Measurements from ENCODE around the gene UNK.
"Not testable (repeated sequence)": the region's sequence is repeated elsewhere in the genome, so short reads cannot be mapped to it uniquely, and the experiment has no call there.

Gene UNK

DNA sequence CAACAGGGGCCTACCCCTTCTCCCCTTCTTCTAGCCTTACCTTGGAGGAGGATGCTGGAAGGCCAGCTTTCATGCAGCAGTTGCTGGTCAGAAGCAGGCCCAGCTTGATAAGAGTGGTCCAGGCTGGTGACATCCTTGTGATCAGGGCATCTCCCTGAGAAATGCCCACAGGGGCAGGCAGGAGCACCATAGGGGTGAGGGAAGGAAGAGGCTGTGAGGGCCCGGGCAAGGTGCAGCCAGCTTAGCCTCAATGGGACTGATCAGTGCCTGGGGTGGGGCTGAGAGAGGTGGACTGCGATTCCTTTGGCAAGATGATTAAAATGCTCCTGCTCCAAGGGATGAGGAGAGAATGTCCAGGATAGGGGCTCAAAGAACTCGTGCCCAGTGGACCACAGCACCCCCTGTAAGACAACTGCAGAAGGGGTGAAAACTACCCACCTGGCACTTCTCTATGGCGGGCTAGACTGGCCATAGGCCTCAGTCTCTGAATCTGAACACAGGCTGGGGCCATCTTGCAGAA, 10.1 kb upstream of the UNK start:
- no peak for DNase-seq

DNA sequence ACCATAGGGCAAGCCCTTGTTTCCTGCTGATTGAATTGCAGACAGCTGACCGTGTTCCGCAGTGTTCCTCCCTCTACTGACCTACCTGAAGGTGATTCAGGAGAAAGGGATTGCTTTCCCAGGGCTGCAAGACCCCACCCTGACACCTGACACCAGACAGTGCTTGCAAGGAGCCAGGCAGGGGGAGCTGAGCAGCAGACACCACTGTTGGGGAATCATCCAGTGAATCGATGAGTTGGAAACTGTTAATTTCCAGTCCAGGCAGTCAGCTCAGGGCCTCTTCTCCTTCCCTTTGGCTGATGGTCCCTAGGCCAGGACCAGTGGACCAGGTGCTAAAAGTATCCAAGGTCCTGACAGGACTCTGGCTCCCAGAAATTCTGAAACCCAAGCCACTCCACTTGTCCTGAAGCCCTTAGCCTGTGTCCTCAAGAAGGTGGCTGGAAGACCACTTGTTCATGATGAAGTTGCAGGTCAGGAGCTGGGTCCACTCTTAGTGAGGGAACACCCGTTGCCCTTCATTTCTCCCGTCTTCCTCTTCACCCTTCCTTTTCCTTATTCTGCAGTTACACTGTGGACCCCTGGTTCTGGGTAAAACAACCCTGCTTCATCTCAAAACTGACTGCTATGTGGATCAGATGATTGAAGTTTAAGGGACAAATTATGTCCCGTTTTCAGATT, 9.5 kb upstream of the UNK start:
- peak in 1 of 2 donors; percentile 14 for DNase-seq

DNA sequence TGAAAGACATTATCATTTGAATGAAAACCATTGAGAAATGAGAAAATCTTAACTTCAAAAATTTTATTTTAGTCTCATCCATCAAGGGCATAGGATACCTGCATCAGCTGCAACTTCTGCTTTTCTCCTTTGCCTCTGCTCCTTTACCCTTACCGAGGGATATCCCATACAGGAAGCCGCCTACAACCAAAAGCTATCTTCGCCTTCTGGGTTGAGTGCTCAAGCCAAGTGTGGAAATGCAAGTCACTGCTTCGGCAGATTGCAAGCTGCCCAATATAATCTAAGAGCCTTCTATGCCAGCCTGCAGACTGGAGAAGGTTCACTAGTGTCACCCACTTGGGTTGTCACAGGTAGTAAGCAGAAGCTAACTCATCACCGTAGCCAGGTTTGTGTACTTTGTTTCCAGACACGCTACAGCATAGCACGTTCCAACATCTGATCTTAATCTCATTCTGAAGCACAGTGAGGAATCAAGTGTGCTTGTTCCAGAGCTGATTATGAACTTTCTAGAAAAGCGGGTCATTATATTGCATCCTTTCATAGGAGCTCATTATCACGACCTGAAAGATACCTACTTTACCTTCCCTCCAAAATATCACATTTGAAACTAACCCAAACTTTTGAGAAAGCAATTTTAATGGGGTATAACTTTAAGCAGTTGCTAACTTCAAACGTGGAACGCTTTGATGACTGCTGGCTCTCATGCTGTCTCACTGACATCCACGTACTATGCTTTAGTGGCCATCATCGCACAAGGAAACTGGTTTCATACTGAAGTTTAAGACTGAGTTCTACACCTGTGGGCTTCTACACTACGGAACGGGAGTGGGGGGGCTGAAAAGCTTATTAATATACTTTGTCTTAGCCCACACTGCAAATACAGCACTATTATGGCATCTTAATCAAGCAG, 8.0 kb upstream of the UNK start:
- DNase-seq = peak; percentile 68 to 78

DNA sequence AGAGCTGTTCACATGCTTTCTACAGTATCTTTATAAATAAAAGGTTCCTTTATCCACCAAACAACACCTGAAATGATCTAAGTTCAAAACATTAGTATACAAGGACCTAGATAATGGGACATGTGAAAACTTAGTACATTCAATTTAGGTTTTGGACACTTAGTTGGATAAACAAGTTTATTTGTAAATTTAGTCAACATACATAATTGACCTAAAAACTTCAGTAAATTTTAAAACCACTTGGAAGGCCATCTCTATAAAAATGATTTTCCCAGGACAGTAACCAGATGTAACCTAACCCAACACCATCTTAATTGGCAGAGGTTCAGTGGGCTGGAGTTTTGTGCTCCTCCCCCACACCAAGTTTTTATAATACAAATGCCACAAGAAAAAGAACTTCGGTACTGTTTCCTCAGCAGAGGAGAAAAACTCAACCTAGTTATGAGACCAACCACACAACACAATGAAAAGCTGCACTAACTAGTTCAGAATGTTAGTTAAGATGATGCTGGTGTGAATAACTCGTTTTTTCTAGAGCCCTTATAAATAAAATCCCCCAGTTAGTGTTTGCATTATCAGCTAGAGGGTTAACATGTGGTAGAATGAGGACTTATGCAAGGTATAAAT, 7.2 kb upstream of the UNK start:
- no peak for DNase-seq

DNA sequence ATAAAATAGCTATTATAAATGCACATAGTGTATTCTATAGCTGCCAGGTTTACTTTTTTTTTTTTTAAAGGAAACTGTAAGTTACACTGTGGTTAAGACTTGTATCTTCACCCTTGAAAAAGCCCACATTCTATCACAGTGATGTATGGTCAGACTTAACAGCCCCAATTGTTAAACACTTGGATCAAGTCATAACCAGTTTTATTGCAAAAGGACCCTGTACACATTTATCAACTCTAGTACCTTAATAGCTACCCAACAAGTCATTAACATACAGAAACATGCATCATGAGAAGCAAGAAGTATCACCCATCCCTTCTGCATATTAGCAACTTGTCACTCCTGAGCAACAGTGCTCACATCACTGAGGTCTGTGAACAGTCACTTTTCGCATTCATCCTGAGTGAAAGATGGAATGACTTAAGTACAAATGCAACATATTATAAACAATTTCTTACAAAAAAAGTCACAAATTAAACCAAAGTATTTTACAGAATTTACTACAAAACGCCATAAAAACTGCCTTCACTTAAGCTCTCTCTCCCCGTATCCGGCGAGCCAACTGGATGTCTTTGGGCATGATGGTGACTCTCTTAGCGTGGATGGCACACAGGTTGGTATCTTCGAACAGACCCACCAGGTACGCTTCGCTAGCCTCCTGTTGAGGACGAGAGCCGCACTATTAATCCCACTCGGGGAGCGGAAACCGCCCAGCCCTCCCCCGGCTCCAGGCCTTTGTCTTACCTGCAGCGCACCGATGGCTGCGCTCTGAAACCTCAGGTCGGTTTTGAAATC, 6.3 kb upstream of the UNK start:
- DNase-seq = not testable (repeated sequence)

DNA sequence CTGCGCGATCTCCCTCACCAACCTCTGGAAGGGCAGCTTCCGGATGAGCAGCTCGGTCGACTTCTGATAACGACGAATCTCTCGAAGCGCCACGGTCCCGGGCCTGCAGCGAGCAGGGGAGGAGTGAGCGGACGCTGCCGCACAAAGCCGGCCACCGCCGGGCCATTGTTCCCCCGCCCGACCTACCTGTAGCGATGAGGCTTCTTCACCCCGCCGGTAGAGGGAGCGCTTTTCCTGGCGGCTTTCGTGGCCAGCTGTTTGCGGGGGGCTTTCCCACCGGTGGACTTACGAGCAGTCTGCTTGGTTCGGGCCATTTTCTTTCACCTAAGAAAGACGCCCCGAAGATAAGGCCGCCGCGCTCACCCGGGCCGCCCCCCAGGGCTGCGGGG, 5.8 kb upstream of the UNK start:
- DNase-seq = no peak

DNA sequence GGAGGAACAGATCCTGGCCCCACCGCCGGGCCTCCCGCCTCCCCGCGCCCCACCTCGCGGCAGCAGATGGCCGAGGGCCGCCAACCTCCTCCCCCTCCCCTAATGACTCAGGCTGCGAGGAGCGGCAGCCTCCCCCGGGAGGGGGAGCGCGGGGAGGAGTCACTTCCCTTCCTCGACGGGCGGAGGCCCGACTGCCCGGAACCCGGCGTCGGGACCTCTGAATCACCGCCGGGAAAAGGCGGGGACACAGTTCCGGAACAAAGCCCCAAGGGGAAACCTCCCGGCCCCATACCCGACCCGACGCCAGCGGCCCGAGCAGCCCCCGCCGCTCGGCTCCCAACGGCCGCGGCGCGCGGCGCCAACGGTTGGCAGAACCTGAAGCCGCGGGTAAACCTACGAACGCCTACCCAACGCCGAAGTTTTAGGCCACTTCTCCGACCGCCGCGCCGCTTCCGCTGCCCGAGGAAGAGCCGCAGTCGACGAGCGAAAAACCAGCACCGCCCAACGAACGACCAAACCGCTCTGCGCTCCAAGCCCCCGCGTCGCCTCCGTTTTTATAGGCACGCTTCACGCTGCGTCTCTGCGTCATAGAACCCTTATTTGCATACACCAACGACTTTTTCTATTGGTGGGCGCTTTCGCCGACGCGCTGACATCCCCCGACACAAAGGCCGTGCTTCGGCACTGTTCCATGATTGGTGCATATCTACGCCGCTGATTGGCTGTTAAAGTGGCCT, 5.2 kb upstream of the UNK start:
- peak; percentile 100 for DNase-seq

DNA sequence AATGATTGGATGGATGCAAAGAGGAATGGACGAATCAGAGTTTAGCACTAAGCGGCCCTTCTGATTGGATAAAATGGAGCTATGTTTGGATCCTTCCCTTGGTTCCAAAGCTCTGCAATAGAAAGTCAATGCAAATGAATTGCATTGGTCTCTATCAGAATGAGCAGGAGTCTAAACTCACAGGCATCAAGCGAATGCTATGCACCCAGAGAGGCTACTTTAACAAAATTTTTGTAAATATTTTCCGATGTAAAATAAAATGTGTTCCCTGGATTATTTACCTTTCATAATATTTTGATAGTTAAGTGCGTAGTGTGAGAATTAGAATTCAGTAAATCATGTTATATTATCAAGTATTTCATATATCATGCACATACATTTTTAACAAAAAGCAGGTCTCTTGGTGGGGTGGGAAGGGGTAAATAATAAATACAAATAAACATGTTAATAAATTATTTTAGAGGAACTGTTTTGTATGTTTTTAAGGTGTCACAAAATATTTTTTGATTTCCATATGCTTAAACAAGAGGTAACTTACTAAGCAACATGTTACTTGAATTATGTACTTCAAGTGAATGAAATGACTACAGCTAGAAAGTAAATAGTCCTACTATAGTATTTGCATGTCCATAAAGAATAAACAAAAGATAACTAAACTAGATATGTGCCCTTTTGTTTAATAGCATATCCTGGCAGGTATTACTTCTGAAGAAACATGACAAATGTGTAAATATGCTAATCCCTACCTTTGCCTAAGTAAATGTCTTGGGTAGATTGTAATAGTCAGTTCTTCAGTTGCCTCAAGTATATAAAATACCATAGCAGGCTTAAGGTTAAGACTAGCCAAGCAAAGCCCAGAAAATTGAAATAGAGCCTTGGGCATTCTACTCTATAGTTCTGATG, 4.4 kb upstream of the UNK start:
- DNase-seq = no peak

DNA sequence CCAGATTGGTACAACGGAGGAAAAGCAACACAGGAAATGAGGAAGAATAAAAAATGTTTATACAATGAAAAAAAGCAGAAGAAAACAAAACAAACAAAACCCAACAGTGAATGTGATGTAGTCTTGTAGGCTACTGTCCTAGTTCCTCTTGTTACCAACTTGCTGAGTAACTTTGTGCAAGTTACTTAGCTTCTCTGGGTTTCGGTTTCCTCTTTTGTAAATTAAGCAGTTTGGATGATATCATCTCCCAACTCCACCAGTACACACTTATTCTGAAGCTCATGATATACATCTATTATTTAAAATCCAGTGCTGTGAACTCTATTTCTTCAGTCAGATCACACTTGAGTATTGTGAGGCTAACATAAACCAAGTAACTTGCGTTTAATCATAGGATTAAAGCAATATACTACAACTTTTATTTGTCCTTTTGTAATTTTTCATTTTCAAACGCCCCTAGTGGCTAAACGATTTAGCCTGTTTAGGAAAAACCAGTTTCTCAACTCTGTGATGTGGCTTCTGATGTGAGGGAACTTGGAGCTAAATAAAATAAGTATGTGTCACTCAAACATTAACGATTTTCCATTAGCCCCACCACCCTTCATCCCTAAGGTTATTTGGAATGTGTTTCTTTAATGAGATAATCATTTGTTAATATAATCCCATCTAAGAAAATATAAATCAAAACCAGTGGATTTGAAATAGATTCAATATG, 1.4 kb upstream of the UNK start:
- peak; percentile 86 to 96 for DNase-seq

DNA sequence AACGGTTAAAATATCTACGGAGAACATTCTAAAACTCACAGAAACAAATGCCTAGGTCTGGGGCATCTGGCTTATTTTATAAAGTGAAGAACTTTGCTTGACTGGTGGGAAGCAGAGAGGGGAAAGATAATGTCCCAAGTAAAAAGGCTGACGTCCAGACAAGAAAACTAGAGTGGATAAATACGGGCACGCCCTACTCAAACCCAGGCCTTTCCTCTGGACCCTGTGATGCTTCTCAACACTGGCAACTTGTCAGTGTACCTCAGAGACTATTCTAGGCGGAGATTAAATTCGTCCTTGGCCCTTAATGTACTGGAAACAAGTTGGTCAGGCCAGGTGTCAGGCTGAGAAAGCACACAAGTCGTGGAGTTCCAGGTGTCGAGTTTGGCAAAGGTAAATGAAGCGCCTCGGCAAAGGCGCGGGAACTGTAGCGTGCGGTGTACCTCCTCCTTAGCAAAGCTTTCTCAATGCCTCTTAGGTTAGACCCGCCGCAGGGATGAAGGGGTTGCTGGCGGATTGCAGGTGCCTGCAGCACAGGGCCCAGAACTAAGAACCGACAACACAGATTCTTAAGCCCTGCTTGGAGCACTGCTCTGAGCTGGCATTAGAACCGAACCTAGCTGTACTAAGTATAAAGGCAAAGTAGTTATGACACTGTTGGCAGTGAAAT, 668 bp upstream of the UNK start:
- no peak for DNase-seq

DNA sequence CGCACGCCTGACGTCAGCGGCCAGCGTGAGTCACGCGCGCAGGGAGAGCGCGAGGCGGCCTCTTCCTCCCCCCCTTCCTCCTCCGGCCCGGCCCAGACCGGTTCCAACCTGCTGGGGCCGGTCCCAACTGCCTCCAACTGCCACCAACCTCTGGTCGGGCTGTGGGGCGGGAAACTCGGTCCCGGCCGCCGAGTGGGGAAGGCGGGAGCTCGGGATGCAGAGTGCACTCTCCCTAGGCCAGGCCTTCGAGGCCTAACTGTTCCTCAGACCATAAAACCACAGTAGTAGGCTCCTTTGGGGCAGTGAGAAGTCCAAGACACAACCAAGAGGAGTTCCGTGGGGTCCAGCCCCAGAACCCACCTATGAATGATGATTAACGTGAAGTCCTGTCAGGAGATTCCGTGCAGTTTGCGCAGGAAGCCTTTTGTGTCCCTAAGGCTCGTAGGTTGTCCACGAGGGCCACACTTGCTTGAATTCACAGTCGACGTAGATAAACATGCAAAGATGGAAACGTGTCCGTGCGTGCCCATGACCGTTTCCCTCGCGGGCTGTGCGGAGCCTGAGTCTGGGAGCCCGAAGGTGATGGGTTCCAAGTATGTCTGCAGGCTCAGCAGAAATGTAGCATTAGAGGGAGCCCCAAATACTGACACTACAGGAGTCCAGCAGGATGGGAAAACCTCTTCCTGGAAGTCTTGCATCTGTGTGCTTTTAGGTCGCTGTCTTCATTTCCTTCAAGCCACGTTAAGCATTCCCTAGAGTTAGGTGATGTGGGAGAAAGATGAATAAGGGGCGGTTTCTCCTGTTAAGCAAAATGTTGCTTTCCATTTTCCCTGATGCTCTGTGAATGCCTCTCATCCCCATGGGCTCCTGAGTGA, 647 bp downstream of the UNK start:
- peak; percentile 93 to 96 for DNase-seq

DNA sequence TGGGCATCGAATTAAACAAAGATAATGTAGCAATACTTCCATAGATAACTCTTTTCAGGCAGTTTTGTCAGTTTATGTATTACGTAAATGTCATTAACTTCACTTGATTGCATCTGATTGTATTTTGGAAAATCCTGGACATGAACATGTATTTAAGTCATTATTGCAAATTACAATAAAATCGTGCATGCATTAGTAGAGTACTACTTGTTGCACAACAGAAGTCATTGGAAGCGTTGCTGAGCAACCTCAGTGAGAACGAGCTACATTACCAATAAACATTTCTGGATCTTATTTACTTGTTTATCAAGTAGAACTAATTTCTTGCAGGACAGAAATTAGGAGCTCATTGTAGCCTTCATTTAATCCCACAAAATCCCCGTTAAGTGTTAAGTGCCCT, 6.6 kb downstream of the UNK start:
- no peak for DNase-seq

DNA sequence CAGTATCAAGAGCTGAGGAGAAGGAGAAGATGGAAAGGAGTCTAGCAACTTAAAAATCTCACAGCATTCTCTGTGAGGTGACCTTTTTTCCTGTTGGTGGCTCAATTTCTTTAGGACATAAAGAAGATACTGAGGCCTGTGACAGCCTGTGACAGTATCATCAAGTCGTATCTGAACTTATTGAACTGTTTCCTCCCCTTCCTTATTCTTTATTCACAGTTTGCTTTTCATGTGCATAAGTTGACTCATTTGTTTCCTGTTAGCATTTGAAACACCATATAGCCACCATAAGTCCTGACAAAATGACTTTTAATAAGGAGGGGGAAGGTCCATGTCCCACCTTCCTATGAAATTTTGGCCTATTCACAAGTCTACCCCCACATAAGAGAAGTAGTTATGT, 8.9 kb downstream of the UNK start:
- DNase-seq = no peak

DNA sequence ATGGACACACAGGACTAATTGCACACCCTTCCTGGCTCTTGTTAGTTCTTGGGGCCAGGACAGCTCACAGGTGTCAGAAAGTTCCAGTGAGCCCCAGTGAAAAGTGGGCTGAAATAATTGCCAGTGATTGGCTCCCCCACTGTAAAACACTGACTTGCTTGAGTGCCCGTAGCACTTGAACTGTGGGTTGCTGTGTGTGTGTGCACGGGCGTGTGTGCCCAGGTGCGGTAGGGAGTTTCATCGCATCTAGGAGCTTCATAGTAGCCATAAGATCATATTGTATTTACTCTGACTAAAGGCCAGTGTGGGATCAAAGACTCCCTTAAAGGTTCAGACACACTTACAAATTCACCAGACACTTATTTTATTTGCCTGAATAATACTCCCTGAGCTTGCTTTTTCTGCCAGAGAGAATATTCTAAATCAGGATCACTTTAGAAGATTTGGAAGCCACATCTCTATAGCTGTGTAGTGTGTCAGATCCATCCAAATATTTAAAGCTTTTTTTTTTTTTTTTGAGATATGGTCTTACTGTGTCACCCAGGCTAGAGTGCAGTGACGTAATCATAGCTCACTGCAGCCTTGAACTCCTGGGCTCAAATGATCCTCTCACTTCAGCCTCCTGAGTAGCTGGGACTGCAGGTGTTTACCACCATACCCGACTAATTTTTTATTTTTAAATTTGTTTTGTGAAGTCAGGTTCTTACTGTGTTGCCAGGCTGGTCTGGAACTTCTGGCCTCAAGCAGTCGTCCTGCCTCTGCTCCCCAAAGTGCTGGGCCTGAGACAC, 11.4 kb downstream of the UNK start:
- DNase-seq = no peak

DNA sequence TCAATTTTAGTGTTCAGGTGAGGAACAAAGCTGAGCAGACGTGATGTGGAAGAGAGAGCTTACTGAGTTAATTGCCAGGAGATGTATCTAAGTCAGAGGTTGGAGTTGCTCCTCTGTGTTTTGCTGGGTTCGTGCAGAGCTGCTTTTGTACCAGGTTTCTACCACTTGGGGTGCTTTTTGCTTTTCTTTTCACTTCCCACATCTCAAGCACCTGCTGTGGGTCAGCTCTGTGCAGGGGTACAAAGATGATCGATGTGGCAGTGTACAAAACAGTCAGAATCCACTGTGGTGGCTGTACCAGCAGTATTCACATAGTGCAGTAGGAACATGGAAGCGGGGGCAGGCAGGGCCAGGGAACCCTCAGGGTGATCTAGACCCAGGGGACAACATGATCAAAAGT, 14.8 kb downstream of the UNK start:
- no peak for DNase-seq

DNA sequence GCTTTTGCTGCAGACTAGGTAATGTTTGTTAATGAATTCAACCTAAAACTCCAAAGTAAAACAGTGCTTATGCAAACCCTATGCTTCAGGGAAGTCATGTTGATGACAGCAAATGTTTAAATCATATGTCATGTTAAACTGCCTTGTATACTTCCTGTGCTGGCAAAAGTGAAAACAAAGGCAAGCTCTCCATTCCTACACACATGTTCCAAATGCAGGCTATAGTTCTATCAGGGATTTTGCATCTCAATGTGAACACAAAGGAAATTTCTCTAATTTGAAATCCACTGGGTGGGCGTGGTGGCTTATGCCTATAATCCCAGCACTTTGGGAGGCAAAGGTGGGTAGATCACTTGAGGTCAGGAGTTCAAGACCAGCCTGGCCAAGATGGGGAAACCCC, 19.3 kb downstream of the UNK start:
- no peak for DNase-seq

DNA sequence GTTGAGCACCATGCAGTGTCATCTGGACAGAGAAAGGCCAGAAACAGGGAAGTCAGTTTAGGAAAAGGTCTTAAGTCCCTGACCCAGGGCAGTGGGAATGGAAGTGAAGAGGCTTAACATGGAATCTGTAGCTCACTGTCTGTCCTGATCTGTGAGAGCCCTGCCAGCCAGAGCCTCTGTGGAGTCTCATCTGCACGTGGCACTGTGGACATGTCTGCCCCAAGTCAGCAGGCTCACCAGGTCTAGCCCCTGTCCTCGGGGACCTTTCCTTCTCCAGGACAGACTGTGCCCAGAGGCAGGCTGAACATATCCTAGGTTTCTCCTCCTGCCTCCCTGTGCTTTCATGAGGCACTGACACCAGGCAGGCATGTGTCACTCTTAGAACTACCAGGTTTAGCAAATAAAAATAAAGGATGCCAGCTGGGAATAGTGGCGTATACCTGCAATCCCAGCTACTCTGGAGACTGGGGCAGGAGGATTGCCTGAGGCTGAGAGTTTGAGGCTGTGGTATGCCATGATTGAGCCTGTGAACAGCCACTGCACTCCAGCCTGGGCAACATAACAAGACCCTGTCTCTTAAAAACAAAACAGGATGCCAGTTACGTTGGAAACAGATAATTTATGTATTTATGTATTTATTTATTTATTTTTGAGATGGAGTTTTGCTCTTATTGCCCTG, 22.4 kb downstream of the UNK start:
- DNase-seq = no peak

Data from inflammatory macrophage (primary cell).